ENCODE measurements around the gene PTGER3. TPM values are rescaled to one million over a fixed set of nuclear protein-coding genes. Genes with fewer than 3 reads are reported as not detected.

PTGER3 gene
- total and polyA plus RNA-seq, 2 donors, result 16.0 to 36.0 TPM

DNA sequence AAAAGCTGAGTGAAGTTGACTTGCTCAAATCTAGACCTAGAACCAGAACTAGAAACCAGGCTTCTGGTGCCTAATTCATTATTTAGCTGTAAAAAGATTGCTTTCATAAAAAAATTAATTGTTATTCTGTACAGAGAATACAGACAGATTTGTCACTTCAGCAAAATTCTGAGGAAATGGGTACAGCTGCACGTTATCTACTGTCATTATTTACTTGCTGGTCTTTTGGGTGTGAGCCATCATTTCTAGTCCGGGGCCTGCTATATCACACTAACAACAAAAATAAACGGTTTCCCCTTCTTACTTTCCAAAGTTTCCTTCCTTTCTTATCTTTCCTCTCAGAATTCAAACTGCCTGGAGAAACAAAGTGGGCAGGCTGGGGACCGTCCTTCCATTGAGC is 68.3 kb downstream of the PTGER3 start:
- no peak for DNase-seq (ENCODE audit: extremely low spot score)
- Histone ChIP-seq H3K4me3 (ENCODE audit: low read depth, low read length) (no peak overlapping the region), H3K4me1 (ENCODE audit: insufficient read depth) (no peaks in the 10 kb centered on the region), H3K36me3 (ENCODE audit: insufficient read depth) (no peaks in the 10 kb centered on the region), H3K27ac (ENCODE audit: low read depth) (no peak overlapping the region)
- WGBS, result 30% methylated on average over 4 of the region's 4 CpGs

DNA sequence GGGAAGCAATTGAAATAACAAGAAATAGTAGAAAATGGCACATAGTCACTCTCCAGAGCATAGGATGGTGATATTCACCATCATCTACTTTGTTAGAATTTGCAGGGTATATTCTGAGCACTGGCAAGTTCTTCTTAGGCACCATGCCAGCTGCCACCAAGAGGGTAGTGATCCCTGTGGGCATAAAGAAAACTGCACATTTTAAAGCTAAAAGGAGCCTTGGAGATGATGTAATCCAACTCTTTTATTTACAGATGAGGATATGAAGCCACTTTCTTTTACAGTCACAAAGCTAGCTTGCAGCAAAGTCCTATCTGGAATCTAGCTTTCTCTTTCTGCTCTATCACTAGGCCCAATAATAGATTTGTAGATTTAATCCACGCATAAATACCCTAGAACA is 69.0 kb downstream of the PTGER3 start:
- no peak overlapping the region for H3K4me3 ChIP-seq (ENCODE audit: low read depth, low read length)
- H3K36me3 ChIP-seq (ENCODE audit: insufficient read depth), result no peaks in the 10 kb centered on the region
- H3K4me1 ChIP-seq (ENCODE audit: insufficient read depth), result no peaks in the 10 kb centered on the region
- no peak for DNase-seq (ENCODE audit: extremely low spot score)
- WGBS, result 87% methylated on average over 1 of the region's 1 CpG
- H3K27ac ChIP-seq (ENCODE audit: low read depth), result no peak overlapping the region

DNA sequence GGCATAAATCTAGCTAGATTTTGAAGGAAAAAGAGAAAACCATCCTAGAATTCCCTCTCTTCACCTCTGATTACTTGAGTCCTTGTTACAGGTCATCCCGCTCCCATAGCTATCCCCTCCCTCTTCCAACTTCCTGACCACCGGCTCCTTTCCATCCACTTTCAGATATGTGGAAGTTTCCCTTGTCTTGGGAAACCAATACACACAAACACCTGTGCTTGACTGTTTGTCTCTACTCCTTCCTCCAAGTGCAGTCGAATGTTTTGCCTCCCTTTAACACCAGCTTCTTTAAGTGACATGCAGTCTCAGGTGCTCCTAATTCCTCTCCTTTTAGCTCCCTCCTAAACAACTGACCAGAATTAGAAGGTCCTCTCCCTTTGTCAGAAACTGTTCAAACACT is 70.0 kb downstream of the PTGER3 start:
- H3K4me1 ChIP-seq (ENCODE audit: insufficient read depth), result no peaks in the 10 kb centered on the region
- DNase-seq (ENCODE audit: extremely low spot score), result no peak
- H3K27ac ChIP-seq (ENCODE audit: low read depth), result no peak overlapping the region
- H3K4me3 ChIP-seq (ENCODE audit: low read depth, low read length), result no peak overlapping the region
- no peaks in the 10 kb centered on the region for H3K36me3 ChIP-seq (ENCODE audit: insufficient read depth)
- 92% methylated on average over 3 of the region's 3 CpGs for WGBS

DNA sequence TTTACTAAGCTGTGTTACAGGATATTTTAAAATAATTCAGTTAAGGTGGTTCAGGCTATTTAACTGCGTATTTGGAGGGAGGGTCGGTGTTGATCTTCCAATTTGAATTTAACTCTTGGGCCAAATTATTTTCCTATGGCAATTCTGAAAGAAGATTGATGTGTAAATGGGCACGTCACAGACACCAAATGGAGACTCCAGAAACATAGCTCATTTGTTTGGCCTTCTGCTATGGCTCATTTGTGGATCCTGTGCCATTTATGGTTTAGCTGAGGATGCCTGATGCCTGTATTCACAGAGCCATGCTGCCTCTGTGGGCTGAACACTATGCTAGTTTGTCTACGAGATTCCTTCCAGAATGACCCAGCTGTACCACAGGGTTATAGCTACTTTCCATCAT is 70.6 kb downstream of the PTGER3 start:
- WGBS, result 85% methylated on average over 4 of the region's 4 CpGs
- no peak for DNase-seq (ENCODE audit: extremely low spot score)
- Histone ChIP-seq H3K36me3 (ENCODE audit: insufficient read depth) (no peaks in the 10 kb centered on the region), H3K4me3 (ENCODE audit: low read depth, low read length) (no peak overlapping the region), H3K4me1 (ENCODE audit: insufficient read depth) (no peaks in the 10 kb centered on the region), H3K27ac (ENCODE audit: low read depth) (no peak overlapping the region)

DNA sequence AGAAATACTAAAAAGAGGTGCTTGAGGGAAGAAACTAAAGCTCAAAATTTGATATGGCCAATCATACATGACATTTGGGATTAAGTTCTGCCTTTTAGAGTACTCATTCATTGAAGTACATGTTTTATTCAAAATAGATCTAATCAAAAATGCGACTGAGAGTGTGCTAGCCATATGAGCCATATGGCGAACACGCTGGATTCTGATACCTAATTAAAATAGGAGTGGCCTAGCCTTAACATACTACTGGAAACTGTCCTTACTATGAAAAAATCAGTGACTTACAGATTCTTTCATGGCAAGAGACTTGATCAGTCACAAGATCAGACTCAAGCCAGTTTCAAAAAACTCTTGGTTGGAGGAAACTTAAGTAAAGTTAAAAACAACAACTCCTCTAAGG is 73.9 kb downstream of the PTGER3 start:
- WGBS, result 93% methylated on average over 3 of the region's 3 CpGs

DNA sequence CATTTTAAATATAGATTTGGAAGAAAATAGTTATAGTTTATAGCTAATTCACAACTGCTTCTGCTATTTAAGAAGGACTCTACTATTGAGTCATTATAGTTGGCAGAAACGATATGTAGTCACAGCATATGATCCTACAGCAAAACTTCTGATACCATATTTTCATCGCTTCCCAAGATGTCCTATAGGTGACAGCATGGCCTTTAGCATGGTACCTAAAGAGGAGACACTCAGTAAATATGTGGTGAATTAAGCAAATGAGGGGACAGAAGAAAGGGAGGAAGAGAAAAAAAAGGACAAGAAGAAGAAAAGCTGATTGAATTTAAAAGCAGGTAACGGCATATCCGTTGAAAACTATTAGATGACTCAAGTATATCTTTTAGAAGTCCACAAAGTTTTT is 77.2 kb downstream of the PTGER3 start:
- DNase-seq (ENCODE audit: extremely low spot score), result no peak
- Histone ChIP-seq H3K4me1 (ENCODE audit: insufficient read depth) (no peaks in the 10 kb centered on the region), H3K36me3 (ENCODE audit: insufficient read depth) (no peaks in the 10 kb centered on the region), H3K4me3 (ENCODE audit: low read depth, low read length) (no peak overlapping the region), H3K27ac (ENCODE audit: low read depth) (no peak overlapping the region)
- WGBS, result 90% methylated on average over 4 of the region's 4 CpGs

More for the DNA sequence above, 73.9 kb downstream of the PTGER3 start:
- DNase-seq (ENCODE audit: extremely low spot score), result no peak
- Histone ChIP-seq H3K36me3 (ENCODE audit: insufficient read depth) (no peaks in the 10 kb centered on the region), H3K4me3 (ENCODE audit: low read depth, low read length) (no peak overlapping the region), H3K27ac (ENCODE audit: low read depth) (no peak overlapping the region), H3K4me1 (ENCODE audit: insufficient read depth) (no peaks in the 10 kb centered on the region)

DNA sequence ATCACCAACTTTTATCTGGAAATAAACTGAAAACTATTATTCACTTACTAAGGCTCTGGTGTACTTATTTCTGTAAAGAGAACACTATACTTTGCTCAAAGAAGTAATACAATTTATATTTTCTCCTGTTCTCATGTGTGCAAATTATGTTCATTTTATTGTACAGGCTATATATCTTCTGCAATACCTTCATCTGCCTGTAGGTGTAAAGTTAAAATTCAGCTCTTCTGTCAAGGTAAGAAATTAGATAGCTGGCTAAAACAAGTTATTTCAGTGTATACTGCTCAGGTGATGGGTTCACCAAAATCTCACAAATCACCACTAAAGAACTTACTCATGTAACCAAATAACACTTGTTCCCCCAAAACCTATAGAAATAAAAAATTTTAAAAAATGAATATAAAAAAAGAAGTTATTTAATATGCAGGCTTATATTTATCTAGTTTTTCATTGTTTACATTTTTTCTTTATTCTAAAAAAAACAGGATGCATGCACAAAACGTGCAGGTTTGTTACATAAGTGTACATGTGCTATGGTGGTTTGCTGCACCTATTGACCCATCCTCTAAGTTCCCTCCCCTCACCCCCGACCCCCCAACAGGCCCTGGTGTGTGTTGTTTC is 81.5 kb downstream of the PTGER3 start:
- DNase-seq (ENCODE audit: extremely low spot score), result no peak
- H3K4me1 ChIP-seq (ENCODE audit: insufficient read depth), result no peaks in the 10 kb centered on the region
- 63% methylated on average over 2 of the region's 2 CpGs for WGBS
- no peak overlapping the region for H3K4me3 ChIP-seq (ENCODE audit: low read depth, low read length)
- no peaks in the 10 kb centered on the region for H3K36me3 ChIP-seq (ENCODE audit: insufficient read depth)
- H3K27ac ChIP-seq (ENCODE audit: low read depth), result no peak overlapping the region

DNA sequence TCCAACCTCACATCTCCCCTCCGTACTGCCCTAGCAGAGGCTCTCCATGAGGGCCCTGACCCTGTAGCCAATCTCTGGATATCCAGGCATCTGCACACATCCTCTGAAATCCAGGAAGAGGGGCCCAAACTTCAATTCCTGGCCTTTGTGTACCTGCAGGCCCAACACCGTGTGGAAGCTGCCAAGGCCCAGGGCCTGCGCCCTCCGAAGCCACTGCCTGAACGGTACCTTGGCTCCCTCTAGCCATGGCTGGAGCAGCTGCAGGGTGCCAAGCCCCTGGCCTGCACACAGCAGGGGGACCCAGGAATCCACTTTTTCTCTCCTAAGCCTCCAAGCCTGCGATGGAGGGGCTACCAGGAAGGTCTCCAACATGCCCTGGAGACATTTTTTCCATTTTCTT is 84.2 kb downstream of the PTGER3 start:
- no peak for DNase-seq (ENCODE audit: extremely low spot score)
- 85% methylated on average over 6 of the region's 6 CpGs for WGBS
- H3K4me3 ChIP-seq (ENCODE audit: low read depth, low read length), result no peak overlapping the region
- H3K36me3 ChIP-seq (ENCODE audit: insufficient read depth), result no peaks in the 10 kb centered on the region
- H3K27ac ChIP-seq (ENCODE audit: low read depth), result no peak overlapping the region
- no peaks in the 10 kb centered on the region for H3K4me1 ChIP-seq (ENCODE audit: insufficient read depth)

DNA sequence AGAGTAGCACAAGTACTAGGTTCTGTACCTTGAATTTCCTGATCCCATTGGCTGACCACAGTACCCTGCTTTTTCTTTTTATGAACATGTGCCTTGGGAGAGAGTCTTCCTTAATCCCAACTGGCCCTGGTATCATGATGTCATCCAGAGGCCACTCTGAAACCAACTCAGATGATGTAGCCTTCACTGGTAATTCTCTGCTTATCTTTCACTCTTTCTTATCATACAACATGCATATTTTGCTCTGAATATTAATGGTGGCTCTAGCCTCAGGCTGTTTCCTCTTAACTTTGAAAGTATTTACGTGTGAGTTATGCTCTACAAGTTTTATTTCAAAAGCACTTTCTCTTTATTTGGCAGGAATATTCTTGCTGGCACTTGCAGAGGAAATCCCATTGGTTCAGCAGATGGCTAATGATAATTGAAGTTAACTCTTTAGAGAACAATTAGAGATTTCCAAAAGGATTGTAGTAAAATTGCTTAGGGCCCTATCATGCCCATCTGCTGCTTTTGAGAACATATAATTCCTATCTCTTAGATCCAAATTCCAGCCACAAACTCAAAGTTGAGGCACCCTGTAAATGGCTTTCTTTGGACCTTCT is 86.1 kb downstream of the PTGER3 start:
- Histone ChIP-seq H3K27ac (ENCODE audit: low read depth) (no peak overlapping the region), H3K4me3 (ENCODE audit: low read depth, low read length) (no peak overlapping the region), H3K36me3 (ENCODE audit: insufficient read depth) (no peaks in the 10 kb centered on the region), H3K4me1 (ENCODE audit: insufficient read depth) (no peaks in the 10 kb centered on the region)
- 53% methylated on average over 1 of the region's 1 CpG for WGBS
- DNase-seq (ENCODE audit: extremely low spot score), result no peak

DNA sequence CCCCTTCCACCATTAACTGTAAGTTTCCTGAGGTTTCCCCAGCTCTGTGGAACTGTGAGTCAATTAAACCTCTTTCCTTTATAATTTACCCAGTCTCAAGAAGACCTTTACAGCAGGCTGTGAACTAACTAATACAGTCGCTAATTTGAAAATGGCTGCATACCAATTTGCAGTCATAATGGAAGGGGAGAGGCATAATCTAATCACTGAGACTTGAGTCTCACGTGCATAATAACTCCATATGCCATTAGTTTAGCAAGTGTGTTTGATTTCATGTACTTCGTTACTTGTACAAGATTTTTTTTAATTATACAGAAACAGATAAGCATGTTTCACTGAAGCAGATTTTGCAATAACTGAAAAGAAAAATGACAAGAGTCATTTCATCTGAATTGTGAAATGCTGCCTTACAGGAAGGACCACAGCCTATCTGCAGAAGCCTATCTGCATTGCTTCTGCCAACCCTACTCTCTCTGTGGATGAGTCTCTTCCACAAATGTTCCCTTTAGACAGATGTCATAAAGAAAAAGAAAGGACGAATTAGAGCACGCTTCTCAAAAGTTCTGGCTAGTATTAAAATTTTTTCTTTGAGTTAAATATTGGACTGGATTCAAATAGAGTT is 99.1 kb downstream of the PTGER3 start:
- Histone ChIP-seq H3K4me1 (ENCODE audit: insufficient read depth) (no peaks in the 10 kb centered on the region), H3K36me3 (ENCODE audit: insufficient read depth) (no peaks in the 10 kb centered on the region), H3K27ac (ENCODE audit: low read depth) (no peak overlapping the region), H3K4me3 (ENCODE audit: low read depth, low read length) (no peak overlapping the region)
- DNase-seq (ENCODE audit: extremely low spot score), result no peak
- WGBS, result 87% methylated on average over 5 of the region's 5 CpGs

DNA sequence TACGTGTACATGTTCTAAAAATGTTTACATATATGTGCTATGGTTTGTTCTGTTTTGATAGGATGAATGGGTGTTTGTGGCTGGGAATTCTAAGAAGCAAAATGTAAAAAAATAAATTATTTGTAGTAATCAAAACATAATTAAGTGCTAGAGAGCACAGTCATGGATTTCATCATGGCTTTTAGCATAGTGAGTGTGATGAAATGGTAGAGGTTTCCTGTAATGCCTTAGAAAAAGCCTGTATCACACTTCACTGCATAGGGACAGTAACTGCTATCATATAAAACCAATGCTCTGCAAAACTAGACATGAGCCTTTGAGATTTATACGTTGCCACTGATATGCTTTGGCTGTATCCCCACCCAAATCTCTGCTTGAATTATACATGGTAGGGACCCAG is 99.8 kb downstream of the PTGER3 start:
- no peaks in the 10 kb centered on the region for H3K36me3 ChIP-seq (ENCODE audit: insufficient read depth)
- DNase-seq (ENCODE audit: extremely low spot score), result no peak
- WGBS, result 74% methylated on average over 2 of the region's 2 CpGs
- H3K4me3 ChIP-seq (ENCODE audit: low read depth, low read length), result no peak overlapping the region
- H3K27ac ChIP-seq (ENCODE audit: low read depth), result no peak overlapping the region
- H3K4me1 ChIP-seq (ENCODE audit: insufficient read depth), result no peaks in the 10 kb centered on the region

DNA sequence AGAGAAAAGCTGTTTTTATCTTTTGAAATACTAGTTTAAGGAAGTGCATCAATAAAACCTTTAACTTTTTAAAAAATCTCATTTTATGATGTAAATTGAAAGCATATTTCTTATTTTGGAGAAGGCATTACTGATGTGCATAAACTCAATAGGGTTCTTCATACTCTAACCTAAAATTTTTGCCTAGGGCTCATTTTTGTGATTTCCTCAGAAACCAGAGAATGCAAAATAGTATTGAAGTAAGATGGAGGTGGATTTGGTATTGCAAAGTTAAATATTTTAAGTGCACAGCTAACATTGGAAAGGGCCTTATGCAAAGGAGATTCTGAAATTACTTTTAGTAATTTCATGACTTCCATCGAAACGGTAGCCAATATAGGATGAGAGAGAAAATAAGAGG is 101.9 kb downstream of the PTGER3 start:
- Histone ChIP-seq H3K4me1 (ENCODE audit: insufficient read depth) (no peaks in the 10 kb centered on the region), H3K27ac (ENCODE audit: low read depth) (no peak overlapping the region), H3K4me3 (ENCODE audit: low read depth, low read length) (no peak overlapping the region), H3K36me3 (ENCODE audit: insufficient read depth) (no peaks in the 10 kb centered on the region)
- WGBS, result 97% methylated on average over 2 of the region's 2 CpGs
- no peak for DNase-seq (ENCODE audit: extremely low spot score)

DNA sequence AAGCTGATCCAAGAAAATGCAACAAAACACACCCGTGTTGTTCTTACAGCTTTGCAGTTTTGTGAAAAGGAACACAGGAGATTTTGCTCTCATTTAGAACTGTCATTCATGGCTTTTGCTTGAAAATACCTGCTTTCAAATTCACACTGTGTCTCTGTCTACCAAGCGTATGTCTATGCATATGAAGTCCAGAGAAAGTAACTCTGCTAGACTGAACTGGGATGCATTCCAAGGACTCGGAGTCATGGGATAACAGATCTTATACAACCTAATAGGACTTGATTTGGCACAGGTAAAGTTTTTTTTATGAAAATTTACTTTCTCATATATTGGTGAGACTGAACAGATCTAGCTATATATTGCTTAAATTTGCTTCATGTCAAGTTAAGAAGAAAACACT is 102.4 kb downstream of the PTGER3 start:
- WGBS, result 50% methylated on average over 3 of the region's 3 CpGs
- no peaks in the 10 kb centered on the region for H3K4me1 ChIP-seq (ENCODE audit: insufficient read depth)
- H3K36me3 ChIP-seq (ENCODE audit: insufficient read depth), result no peaks in the 10 kb centered on the region
- H3K27ac ChIP-seq (ENCODE audit: low read depth), result no peak overlapping the region
- H3K4me3 ChIP-seq (ENCODE audit: low read depth, low read length), result no peak overlapping the region
- DNase-seq (ENCODE audit: extremely low spot score), result no peak

DNA sequence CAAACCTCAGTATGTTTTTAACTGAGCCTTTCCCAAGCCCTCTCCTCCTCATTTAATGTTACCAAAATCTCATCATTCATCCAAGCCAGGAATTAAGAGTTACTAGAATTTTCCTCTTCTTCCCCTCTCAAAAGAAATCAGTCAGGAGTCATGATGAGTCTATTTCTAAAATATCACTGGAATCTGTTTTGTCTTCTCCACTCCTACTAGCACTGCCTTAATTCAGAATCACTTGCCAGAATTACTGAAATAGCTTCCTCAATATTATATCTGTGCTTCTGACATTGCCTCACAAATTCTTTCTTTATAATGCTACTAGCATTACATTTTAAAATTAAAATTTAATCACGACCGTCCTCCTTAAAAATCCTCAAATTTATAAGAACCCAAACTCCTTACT is 106.1 kb downstream of the PTGER3 start:
- H3K27ac ChIP-seq (ENCODE audit: low read depth), result no peak overlapping the region
- no peaks in the 10 kb centered on the region for H3K36me3 ChIP-seq (ENCODE audit: insufficient read depth)
- H3K4me1 ChIP-seq (ENCODE audit: insufficient read depth), result no peaks in the 10 kb centered on the region
- no peak overlapping the region for H3K4me3 ChIP-seq (ENCODE audit: low read depth, low read length)
- WGBS, result 78% methylated on average over 2 of the region's 2 CpGs
- DNase-seq (ENCODE audit: extremely low spot score), result no peak

Data from urinary bladder (tissue), 4 donors.